Measurements from ENCODE around the gene TRAF3IP1. TPM values are rescaled to one million over a fixed set of nuclear protein-coding genes. Genes with fewer than 3 reads are reported as not detected.

TRAF3IP1 gene
- total and polyA plus RNA-seq, 2 of the 13 experiments (the other 11 are each of a cell fraction or from before 2014, with no cell fraction given) = 4.1 to 12.9 TPM

GRCh38 chr2:238441262-238442114 is 121.2 kb downstream of the TRAF3IP1 start (continued):
- TF ChIP-seq, protein P1, sequence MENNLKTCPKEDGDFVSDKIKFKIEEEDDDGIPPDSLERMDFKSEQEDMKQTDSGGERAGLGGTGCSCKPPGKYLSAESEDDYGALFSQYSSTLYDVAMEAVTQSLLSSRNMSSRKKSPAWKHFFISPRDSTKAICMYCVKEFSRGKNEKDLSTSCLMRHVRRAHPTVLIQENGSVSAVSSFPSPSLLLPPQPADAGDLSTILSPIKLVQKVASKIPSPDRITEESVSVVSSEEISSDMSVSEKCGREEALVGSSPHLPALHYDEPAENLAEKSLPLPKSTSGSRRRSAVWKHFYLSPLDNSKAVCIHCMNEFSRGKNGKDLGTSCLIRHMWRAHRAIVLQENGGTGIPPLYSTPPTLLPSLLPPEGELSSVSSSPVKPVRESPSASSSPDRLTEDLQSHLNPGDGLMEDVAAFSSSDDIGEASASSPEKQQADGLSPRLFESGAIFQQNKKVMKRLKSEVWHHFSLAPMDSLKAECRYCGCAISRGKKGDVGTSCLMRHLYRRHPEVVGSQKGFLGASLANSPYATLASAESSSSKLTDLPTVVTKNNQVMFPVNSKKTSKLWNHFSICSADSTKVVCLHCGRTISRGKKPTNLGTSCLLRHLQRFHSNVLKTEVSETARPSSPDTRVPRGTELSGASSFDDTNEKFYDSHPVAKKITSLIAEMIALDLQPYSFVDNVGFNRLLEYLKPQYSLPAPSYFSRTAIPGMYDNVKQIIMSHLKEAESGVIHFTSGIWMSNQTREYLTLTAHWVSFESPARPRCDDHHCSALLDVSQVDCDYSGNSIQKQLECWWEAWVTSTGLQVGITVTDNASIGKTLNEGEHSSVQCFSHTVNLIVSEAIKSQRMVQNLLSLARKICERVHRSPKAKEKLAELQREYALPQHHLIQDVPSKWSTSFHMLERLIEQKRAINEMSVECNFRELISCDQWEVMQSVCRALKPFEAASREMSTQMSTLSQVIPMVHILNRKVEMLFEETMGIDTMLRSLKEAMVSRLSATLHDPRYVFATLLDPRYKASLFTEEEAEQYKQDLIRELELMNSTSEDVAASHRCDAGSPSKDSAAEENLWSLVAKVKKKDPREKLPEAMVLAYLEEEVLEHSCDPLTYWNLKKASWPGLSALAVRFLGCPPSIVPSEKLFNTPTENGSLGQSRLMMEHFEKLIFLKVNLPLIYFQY (CRISPR knock-in tag; IDR thresholded peaks at IDR 0.05; ENCODE audit: borderline replicate concordance) = peak; percentile 65; the same call in 1 of the 2 replicates
- TF ChIP-seq ATRX (CRISPR knock-in tag; IDR thresholded peaks at IDR 0.05; ENCODE audit: borderline replicate concordance) = no peak
- TF ChIP-seq ZNF766 (CRISPR knock-in tag; IDR thresholded peaks at IDR 0.05; ENCODE audit: borderline replicate concordance) = peak; percentile 68; the same call in 1 of the 2 replicates
- TF ChIP-seq ZNF224 (CRISPR knock-in tag; IDR thresholded peaks at IDR 0.05) = 0 out of 2 replicates have a peak, but pooled peaks have one; percentile 68
- TF ChIP-seq KAT2B (IDR thresholded peaks at IDR 0.05; ENCODE audit: borderline replicate concordance, low read depth, low read length) = no peak
- TF ChIP-seq ZNF552 (CRISPR knock-in tag; IDR thresholded peaks at IDR 0.05; ENCODE audit: borderline replicate concordance) = peak; percentile 8; the same call in 1 of the 2 replicates
- no peak for TF ChIP-seq NFE2L2 (IDR thresholded peaks at IDR 0.05; ENCODE audit: low read length)
- TF ChIP-seq ZNF609 (CRISPR knock-in tag; IDR thresholded peaks at IDR 0.05; ENCODE audit: borderline replicate concordance) = peak; percentile 85
- TF ChIP-seq, protein P2, sequence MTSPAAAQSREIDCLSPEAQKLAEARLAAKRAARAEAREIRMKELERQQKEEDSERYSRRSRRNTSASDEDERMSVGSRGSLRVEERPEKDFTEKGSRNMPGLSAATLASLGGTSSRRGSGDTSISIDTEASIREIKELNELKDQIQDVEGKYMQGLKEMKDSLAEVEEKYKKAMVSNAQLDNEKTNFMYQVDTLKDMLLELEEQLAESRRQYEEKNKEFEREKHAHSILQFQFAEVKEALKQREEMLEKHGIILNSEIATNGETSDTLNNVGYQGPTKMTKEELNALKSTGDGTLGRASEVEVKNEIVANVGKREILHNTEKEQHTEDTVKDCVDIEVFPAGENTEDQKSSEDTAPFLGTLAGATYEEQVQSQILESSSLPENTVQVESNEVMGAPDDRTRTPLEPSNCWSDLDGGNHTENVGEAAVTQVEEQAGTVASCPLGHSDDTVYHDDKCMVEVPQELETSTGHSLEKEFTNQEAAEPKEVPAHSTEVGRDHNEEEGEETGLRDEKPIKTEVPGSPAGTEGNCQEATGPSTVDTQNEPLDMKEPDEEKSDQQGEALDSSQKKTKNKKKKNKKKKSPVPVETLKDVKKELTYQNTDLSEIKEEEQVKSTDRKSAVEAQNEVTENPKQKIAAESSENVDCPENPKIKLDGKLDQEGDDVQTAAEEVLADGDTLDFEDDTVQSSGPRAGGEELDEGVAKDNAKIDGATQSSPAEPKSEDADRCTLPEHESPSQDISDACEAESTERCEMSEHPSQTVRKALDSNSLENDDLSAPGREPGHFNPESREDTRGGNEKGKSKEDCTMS (CRISPR knock-in tag; conservative IDR thresholded peaks at IDR 0.05) = no peak
- TF ChIP-seq, protein P3, sequence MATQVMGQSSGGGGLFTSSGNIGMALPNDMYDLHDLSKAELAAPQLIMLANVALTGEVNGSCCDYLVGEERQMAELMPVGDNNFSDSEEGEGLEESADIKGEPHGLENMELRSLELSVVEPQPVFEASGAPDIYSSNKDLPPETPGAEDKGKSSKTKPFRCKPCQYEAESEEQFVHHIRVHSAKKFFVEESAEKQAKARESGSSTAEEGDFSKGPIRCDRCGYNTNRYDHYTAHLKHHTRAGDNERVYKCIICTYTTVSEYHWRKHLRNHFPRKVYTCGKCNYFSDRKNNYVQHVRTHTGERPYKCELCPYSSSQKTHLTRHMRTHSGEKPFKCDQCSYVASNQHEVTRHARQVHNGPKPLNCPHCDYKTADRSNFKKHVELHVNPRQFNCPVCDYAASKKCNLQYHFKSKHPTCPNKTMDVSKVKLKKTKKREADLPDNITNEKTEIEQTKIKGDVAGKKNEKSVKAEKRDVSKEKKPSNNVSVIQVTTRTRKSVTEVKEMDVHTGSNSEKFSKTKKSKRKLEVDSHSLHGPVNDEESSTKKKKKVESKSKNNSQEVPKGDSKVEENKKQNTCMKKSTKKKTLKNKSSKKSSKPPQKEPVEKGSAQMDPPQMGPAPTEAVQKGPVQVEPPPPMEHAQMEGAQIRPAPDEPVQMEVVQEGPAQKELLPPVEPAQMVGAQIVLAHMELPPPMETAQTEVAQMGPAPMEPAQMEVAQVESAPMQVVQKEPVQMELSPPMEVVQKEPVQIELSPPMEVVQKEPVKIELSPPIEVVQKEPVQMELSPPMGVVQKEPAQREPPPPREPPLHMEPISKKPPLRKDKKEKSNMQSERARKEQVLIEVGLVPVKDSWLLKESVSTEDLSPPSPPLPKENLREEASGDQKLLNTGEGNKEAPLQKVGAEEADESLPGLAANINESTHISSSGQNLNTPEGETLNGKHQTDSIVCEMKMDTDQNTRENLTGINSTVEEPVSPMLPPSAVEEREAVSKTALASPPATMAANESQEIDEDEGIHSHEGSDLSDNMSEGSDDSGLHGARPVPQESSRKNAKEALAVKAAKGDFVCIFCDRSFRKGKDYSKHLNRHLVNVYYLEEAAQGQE (IDR thresholded peaks at IDR 0.05; ENCODE audit: borderline replicate concordance in 1 of 2, low read depth in 1 of 2, low read length in 2 of 2) = 0 out of 4 replicates have a peak, but pooled peaks of 1 of the 2 experiments have one; percentile 9
